Hepatic stellate cell (primary cell): ENCODE data around the gene ADORA2B.
"Not testable (repeated sequence)": the region's sequence is repeated elsewhere in the genome, so short reads cannot be mapped to it uniquely, and the experiment has no call there.

Source experiments
- DNase-seq: peaks from one replicate; pipeline ENCODE4 v3.0.0; 2011; ENCODE audit warnings: low spot score

Gene ADORA2B

DNA sequence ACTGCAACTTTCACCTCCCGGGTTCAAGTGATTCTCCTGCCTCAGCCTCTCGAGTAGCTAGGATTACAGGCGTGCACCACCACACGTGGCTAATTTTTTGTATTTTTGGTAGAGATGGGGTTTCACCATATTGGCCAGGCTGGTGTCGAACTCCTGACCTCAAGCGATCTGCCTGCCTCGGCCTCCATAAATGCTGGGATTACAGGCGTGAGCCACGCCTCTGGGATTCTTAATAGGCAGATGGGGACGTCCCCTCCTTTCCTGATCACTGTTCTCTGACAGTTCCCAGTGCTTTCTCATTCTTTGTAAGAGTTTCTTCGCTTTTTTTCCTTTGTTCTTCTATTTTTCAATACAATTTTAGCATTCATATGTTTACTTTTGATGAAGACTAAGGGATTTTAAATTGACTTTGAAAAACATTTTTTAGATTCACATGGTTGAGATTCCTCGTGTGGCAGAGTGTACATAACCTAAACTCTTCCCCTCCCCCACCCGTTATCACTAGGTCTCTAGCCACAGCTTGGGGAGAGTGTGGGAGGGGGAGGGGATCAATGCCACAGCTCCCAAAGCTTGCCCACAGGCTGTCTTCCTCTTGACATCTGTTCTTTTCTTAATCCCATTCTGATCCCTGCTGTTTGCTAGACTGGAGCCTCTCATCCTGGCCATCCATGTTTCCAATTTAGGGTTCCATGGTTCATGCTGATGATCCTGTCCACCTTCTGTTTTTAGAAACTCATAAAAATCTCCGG lies 11.0 kb downstream of the ADORA2B start:
- no peak for DNase-seq

DNA sequence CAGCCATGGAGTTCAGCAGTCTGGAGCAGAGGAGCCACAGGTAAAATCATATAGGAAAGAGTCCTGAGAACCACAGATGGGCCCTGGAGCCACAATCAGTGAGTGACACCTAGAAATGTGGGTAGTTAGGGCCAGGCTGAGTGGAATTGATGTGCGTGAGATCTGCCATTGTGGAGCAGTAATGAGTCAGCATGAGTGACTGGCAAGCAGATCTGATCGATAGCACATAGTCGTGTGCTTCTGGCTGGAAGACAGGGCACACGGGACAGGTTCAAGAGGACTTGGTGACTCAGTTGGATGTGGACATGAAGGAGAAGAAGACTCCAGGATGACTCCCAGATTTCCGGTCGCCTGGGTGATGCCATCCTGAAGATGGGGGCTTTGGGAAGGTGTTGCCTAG lies 12.3 kb downstream of the ADORA2B start:
- DNase-seq: no peak

DNA sequence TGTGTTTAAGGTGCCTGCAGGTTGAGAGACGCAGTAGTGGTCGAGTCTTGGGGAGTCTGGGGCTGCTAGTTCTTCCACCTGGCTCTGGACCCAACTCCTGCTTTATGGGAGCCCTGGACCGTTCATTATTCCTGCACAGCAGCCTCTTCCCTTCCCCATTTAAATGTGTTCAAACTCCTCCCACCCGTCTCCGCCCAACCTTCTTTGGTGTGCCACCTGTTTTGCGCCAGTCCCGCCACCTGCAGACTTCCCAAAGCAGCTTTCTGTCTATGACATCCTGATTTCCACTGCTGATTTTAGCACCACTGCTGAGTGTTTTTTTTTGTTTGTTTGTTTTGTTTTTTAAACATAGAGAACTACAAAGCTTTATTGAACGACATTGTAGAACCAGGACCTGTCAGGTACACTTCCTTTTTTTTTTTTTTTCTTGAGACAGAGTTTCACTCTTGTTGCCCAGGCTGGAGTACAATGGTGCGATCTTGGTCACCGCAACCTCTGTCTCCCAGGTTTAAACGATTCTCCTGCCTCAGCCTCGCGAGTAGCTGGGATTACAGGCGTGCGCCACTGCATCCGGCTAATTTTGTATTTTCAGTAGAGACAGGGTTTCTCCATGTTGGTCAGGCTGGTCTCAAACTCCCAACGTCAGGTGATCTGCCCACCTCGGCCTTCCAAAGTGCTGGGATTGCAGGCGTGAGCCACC lies 12.8 kb downstream of the ADORA2B start:
- no peak for DNase-seq

DNA sequence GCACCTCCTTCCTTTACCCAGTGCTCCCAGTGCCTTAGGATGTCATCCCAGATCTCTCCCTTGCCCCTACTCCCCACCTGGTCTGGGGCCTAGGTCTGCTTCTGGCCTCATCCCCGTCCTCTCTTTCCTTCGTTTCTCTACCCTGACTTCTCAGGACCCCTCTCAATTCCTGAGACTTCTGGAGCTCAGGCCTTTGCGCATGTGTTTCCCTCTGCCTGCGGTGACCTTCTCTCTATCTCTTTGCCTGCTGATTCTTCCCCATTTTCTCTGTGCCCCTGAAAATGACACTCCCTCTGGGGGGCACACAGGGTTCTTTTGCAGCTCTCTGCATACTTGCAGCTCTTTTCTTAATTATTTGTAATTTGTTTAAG lies 13.5 kb downstream of the ADORA2B start:
- no peak for DNase-seq

DNA sequence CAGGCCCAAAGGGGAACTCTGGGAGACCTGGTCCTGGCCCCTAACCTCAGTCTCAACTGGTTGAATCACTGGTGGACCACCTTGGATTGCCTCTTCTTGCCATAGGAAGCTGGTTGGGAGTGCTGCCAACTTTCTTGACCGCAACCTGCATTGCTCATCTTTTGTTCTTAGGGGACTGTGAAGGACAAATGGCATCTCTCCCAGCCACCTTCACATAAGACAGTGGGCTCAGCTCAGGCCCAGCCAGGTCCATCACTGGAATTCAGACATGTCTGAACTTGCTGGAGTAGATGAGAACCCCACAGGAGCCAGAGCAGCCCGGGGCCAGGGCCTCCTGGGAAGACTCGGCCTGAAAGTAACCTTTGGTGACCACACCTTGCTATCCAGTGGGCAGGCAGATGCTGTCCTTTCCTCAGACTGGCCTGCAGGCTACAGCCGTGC lies 18.8 kb downstream of the ADORA2B start:
- no peak for DNase-seq

DNA sequence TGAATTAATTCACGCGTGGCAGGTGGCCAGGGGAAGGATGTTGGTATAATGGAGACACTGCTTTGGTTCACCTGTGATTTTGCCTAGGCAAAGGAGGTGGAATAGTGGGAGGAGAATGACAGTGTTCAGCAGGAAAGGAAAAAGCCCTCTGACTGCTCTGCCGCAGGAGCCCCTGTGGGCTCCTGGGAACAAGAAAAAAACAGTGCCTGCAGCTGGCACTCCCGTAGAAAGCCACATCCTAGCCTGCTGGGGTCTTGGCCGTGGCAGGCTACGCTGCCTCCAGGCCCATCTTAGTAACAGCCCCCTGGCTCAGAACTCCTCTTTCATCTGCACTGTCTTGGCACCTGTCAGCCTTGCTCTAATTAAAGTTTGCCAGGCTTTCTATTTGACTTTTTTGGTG lies 20.6 kb downstream of the ADORA2B start:
- DNase-seq: no peak

DNA sequence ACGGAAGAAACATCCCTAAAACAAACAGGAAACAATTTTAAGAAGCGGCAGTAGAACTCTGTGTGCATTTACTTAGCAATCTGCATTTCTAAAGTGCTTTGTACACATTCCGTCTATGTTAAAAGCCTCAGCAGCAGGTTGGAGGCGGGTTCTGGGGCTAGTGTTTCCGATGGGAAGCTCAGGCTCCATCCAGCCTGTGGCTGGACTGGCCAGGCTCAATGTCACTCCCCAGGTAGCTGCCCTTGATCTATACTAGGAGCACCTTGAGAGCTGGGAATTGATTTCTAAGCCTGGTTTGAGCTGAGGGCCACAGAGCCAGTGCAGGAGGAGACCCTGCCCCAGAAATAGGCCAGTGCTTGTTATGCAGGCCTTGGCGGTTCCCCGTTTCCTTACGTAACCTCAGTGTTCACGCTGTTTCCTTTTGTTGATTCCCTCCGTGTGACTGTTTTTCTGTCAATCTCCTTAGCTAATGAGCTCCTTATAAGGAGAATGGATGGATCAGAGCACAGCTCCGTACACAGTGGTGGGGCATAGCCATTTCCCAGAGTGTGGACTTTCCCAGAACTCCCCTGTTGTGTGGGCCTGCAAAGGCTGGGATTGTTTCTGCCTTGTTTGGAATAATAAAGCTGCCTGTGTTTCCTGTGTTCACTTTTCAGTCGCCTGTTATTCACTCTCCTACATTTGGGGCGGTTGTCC lies 21.4 kb downstream of the ADORA2B start:
- no peak for DNase-seq

DNA sequence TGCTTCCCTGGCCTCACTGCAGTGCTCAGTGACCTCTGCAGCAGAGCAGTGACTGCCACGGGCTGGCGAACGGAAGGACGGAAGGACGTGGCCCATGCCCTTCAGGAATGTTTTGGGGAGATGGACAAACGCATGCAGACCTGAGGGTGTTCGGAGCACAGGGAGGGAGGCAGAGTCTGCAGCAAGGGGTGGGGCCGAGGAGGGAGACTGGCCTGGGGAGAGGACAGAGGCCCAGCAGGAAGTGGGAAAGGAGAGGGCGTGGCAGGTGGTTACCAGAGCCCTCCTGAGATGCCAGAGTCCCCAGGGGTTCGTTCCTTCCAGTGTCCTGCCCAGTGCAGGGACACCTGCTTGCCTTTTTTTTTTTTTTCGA lies 21.9 kb downstream of the ADORA2B start:
- no peak for DNase-seq

DNA sequence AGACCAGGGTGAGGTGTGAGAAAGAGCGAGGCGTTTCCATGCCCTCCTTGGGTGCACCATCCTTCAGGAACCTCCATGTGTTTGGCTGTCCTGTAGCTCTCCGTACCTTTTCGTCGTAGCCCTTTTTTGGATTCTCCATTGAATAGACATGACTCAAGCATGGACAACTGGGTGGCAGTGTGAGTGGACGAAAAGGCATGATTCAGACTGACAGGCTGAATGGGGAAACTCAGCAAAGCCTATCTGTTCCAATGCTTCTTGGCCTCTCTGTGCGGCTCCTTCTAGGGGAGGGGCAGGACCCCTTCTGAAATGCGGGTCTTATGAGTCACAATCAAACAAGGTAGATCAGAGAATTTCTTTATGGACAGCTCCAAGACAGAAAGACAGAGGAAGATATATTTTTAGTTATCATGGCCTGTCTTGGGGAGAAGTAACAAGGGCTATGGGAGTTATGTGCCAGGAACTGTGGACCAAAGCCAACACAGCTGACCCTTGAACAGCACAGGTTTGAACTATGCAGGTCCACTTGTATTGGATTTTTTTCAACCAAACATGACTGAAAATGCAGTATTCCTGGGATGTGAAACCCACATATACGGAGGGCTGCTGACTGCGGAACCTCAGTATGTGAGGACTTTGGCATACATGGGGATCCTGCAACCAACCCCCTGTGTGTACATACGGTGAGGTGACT lies 22.9 kb downstream of the ADORA2B start:
- no peak for DNase-seq

DNA sequence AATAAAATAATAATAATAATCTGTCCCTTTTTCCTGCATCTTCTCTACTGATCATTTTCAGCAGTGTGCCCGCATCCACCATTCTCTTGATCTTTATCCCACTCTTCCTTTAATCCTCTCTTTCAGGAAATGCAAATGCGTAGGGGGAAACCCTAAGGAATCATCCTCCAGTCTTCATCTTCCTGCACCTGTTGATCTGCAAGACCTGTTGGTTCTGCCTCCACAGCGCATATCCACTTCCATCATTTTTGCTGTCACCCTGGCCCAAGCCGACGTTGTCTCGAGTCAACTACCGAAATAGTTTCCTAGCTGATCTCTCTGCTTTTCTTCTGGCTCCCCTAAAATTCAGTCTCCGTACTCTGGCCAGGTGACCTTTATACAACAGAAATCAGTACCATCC lies 24.5 kb downstream of the ADORA2B start:
- DNase-seq: no peak

DNA sequence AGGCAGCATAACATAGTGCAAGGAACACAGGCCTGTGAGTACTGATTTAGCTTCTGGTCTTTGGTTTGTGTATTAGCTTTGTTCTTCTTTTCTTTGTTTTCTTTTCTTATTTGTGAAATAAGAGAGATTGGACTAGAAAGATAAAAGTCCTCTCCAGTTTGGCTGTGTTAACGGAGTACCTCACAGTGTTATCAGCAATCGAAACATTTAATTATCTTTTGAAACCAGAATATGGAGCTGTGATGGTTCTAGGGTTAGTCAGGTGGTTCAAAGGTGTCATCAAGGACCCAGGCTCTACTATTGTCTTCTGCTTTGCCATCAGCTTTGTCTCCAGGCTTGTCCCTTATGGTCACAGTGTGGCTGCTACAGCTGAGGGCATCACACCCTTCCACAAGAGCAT lies 25.6 kb downstream of the ADORA2B start:
- DNase-seq: no peak

DNA sequence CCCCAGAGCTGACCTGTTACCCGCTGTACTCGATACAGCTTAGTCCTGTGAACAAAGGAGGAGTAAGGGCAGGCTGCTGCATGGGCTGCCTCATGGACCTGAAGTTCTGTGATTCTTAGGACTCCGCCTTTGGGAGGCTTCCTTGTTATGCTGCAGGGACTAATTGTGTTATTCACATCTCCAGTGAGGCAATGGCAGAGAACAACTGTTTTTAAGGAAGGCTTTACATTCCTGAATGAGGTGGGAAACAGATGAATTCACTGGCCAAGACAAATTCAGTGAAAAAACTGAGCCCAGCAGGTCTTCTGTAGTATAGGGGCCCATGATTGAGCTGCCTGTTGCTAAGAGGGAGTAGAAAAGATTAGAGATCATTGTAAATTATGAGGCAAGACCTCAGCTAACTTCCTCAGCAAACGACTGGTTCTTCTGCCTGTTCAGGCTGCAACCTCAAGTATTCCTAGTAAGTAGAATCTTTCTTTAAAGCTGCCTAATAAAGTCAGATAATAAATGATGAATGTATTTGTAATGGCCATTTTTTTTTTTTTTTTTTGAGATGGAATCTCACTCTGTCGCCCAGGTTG lies 26.3 kb downstream of the ADORA2B start:
- DNase-seq: no peak

DNA sequence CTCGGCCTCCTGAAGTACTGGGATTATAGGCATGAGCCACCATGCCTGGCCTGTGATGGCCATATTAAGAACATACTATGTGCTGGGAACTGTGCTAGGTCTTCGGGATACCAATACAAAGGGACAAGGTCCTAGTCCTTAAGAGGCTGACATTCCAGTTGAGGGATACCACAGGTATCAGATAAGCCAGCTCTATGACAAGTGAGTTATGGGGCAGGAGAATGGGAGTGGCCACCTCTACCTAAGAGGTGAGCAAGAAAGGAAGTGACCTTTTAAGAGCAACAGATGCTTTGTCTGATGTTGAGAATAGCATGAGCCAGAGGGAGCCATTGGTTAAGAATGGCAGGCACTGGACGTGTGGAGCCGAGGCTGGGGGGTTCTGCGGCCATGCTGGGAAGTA lies 27.0 kb downstream of the ADORA2B start:
- DNase-seq: no peak

DNA sequence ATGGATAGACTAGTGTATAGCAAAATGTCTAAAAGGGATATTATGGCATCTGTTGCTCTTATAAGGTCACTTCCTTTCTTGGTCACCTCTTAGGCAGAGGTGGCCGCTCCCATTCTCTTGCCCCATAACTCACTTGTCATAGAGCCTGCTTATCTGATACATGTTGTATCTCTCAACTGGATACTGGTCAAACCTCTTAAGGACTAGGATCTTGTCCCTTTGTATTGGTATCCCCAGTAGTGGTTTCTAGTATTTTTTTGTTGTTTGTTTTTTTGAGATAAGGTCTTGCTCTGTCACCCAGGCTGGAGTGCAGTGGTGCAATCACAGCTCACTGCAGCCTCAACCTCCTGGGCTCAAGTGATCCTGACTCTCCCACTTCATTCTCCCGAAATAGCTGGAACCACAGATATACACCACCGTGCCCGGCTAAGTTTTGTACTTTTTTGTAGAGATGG lies 27.6 kb downstream of the ADORA2B start:
- DNase-seq: no peak

DNA sequence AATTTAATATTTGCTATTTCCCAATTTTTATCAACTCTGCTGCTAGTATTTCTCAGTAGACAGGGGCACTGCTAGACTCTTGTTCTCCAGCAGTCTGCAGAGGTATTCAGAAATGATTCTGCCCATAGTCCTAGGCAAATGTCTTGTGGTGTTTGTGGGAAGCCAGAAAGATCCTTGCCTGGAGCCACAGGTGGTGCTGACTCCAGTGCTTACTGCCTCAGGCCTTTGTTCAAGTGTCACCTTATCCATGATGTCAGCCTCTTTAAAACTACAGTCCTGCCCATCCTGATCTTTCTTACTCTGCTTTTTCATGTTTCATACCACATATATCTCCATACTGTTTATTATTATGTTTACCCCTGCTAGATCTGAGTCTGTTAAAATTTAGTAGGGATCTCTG lies 28.1 kb downstream of the ADORA2B start:
- DNase-seq: no peak

DNA sequence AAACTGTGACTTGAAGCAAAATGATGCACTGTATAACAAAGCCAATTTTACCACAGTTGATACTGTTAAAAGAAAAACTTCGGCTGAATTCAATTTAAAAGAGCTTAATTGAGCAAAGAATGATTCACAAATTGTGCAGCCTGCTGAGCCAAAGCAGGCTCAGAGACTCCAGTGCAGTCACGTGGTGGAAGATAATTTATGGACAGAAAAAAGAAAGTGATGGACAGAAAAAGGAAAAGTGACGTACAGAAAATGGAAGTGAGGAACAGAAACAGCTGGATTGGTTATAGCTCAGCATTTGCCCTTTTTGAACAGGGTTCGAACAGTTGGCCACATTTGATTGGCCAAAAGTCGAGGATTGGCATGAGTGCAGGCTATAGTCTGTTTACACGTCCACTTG lies 28.9 kb downstream of the ADORA2B start:
- no peak for DNase-seq

DNA sequence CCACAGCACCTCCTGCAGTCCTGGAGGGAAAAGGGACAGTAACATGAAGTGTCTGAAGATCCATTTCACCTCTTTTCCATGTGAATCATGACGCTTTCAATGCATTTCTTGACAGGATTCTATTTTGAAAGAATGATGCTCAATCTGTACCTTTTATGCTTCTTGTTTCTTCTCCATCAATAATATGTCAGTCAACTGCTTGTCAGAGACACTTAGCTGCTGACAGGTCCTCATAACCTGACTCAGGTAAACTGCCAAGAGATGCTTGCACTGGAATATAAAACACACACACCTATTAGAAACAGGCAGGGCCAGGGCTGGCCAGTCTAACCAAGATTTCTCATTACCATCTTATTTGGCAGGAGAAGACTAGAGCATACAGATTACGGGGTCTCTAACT lies 33.0 kb downstream of the ADORA2B start:
- DNase-seq: no peak

DNA sequence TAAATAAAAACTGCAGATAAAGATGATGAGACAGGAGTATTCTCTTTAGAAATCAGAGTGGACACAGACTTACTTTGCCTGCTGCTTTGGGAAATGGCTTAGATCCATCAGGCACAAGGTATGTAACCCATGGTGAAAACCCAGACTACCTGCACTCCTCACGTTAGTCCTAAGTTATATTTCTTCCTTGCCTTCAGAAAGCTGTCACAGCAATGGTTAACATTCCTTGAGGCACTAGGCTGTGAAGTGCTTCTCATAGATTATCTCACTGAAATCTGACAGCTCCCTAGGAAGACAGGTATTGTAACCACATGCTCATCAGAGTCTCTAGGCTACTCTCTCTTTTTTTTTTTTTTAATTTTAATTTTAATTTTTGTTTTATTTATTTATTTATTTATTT lies 33.7 kb downstream of the ADORA2B start:
- no peak for DNase-seq

DNA sequence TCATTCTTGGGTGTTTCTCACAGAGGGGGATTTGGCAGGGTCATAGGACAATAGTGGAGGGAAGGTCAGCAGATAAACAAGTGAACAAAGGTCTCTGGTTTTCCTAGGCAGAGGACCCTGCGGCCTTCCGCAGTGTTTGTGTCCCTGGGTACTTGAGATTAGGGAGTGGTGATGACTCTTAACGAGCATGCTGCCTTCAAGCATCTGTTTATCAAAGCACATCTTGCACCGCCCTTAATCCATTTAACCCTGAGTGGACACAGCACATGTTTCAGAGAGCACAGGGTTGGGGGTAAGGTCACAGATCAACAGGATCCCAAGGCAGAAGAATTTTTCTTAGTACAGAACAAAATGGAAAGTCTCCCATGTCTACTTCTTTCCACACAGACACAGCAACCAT lies 34.1 kb downstream of the ADORA2B start:
- DNase-seq: not testable (repeated sequence)

DNA sequence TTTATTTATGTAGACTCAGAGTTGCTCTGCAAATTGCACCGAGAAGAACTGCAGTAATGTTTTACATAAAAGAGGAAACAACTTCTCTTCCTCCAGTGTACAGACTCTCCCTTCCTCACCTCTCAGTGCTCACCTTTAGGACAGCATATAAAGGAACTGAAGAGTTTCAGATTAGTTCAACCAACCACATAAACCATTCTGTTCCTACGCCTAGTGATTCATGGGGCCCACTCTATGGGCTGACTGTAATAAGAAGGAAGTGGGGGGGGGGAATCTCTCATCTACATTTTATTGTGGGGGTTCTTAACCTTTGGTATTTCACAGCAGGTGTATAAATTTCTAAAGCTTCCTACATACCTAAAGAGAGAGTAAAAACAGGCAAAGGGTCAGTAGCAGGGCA lies 36.3 kb downstream of the ADORA2B start:
- DNase-seq: no peak

DNA sequence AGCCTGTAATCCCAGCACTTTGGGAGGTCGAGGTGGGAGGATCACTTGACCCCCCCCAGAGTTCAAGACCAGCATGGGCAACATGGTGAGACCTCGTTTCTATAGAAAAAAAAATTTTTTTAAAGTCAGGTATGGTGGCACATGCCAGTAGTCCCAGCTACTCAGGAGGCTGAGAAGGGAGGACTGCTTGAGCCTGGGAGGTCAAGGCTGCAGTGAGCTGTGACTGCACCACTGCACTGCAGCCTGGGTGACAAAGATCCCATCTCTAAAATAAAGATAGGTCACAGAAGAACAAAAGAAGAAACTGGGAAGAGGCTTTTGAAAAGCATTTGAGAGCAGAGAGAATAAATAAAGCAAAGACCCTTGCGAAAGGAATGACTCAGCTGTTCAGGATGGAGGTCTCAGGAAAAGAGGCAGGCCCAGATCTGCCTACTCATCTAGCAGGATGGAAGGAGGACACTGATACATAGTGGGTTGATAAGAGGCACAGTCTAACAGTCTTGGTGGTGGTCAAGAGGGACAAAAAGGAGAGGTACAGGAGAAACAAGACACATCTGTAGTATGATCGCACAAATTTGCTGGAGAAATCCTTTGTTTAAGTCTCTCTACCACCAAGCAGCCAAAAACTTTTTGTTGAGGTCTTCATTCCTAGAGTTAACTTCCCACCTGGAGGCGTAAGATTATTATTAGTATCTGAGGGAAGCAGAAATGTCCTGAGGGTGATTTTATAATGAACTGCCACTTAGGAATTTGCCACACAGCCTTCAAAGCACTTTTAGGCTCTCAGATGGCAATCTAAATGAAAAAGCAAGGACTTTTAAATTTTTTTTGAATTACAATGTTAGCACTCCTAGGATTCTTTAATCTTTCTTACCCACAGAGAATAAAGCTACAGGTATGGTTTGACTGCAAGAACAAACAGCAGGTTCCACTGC lies 37.0 kb downstream of the ADORA2B start:
- no peak for DNase-seq
